ENCODE data around the gene HSD17B11.
"Not testable (repeated sequence)": the region's sequence is repeated elsewhere in the genome, so short reads cannot be mapped to it uniquely, and the experiment has no call there.

The HSD17B11 gene

DNA sequence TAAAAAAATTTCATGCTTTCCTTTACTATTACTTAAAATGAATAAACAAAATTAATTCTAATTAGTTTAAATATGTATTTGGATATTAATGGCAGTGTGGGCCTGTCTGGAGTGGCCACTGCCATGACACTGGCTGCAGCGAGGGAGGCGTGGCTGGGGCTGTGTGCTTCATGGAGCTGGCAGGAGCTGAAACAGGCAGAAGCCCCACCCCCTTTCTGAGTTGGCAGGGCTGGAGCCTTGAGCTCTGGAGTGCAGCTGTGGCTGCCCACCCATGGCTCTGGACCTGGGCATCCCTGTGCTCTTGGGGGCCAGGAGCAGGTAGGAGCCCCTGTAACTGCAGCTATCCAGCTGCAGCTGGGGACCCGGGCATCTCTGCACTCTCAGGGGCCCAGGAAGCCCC lies 8.2 kb upstream of the HSD17B11 start:
- FAIRE-seq (no peak), DNase-seq (ENCODE audit: insufficient read length) (no peak)
- TF ChIP-seq TAF1 (IDR thresholded peaks at IDR 0.05; ENCODE audit: borderline replicate concordance, low read depth, low read length) (no peak), POLR2A (IDR thresholded peaks at IDR 0.05; ENCODE audit: low read depth, low read length) (no peak), POLR2AphosphoS5 (IDR thresholded peaks at IDR 0.05; ENCODE audit: low read depth, low read length) (no peak)

DNA sequence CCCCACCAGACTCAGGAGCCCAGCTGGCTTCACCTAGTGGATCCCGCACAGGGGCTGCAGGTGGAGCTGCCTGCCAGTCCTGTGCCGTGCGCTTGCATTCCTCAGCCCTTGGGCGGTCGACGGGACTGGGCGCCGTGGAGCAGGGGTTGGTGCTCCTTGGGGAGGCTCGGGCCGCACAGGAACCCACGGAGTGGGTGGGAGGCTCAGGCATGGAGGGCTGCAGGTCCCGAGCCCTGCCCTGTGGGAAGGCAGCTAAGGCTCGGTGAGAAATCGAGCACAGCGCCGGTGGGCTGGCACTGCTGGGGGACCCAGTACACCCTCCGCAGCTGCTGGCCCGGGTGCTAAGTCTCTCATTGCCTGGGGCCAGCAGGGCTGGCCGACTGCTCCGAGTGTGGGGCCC lies 4.9 kb upstream of the HSD17B11 start:
- FAIRE-seq; DNase-seq (ENCODE audit: insufficient read length): not testable (repeated sequence)

DNA sequence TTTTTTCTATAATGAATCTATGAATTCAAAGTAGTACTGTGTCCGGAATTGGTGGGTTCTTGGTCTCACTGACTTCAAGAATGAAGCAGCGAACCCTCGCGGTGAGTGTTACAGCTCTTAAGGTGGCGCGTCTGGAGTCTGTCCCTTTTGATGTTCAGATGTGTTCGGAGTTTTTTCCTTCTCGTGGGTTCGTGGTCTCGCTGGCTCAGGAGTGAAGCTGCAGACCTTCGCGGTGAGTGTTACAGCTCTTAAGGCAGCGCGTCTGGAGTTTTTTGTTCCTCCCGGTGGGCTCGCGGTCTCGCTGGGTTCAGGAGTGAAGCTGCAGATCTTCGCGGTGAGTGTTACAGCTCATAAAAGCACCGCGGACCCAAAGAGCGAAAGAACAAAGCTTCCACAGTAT lies 4.1 kb upstream of the HSD17B11 start:
- not testable (repeated sequence) for DNase-seq (ENCODE audit: insufficient read length); FAIRE-seq

DNA sequence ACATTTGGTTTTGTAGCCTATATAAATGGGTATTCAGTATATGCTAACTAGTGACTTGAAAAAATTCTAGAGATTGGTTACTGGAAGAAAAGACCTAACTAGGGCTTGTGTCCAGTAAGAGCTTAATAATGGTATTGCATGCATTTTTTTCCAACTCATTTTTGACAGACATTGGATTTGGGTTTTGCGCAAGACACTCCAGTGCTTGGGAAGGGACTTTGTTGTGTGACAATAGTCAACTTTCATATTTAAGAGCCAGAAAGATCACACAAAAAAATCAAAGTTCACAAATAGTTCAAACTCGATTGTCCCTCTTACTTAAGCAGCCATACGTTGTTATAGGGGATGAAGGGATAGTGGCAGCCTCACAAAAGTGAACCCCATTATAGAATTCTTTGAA lies 1.2 kb upstream of the HSD17B11 start:
- TF ChIP-seq POLR2AphosphoS5 (IDR thresholded peaks at IDR 0.05; ENCODE audit: low read depth, low read length) (no peak), POLR2A (IDR thresholded peaks at IDR 0.05; ENCODE audit: low read depth, low read length) (no peak), TAF1 (IDR thresholded peaks at IDR 0.05; ENCODE audit: borderline replicate concordance, low read depth, low read length) (no peak)
- FAIRE-seq (no peak), DNase-seq (ENCODE audit: insufficient read length) (no peak)

DNA sequence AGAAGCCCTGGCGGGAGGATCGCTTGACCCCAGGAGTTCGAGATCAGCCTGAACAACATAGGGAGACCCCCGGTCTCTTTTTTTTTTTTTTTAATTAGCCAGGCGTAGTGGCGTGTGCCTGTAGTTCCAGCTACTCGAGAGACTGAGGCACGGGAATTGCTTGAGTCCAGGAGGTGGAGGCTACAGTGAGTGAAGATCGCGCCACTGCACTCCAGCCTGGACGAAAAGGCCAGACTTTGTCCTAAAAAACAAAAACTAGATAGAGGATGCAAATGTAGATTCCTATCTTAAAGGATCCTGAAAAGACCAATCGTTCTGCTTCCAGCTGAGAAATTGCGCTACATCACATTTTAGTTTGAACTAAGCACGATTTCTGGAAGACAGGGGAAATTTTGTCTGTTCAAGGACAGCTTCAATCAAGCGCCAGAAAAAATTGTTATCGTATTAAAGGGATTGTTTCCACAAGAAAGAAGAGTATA lies 627 bp upstream of the HSD17B11 start:
- DNase-seq (ENCODE audit: insufficient read length) (no peak), FAIRE-seq (no peak)
- no peak for TF ChIP-seq POLR2A (IDR thresholded peaks at IDR 0.05; ENCODE audit: low read depth, low read length)

DNA sequence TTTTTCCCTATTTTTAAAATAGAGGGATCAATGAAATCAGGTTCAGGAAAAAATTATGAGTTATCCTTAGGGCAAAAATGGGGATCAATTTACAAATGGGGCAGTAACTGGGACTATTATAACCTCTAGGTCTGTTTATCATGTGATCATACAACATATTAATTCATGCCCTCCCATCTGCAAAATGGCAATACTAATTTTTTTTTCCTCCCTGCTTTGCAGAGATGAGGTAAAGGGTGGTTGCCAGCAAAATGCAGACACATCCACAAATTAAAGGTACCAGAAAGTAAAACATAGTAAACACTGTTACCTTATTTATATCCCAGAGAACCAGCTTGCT lies 467 bp downstream of the HSD17B11 start:
- FAIRE-seq: no peak
- no peak for TF ChIP-seq POLR2AphosphoS5 (IDR thresholded peaks at IDR 0.05; ENCODE audit: low read depth, low read length)
- no peak for TF ChIP-seq TAF1 (IDR thresholded peaks at IDR 0.05; ENCODE audit: borderline replicate concordance, low read depth, low read length)
- TF ChIP-seq POLR2A (IDR thresholded peaks at IDR 0.05; ENCODE audit: low read depth, low read length): no peak
- no peak for DNase-seq (ENCODE audit: insufficient read length)

DNA sequence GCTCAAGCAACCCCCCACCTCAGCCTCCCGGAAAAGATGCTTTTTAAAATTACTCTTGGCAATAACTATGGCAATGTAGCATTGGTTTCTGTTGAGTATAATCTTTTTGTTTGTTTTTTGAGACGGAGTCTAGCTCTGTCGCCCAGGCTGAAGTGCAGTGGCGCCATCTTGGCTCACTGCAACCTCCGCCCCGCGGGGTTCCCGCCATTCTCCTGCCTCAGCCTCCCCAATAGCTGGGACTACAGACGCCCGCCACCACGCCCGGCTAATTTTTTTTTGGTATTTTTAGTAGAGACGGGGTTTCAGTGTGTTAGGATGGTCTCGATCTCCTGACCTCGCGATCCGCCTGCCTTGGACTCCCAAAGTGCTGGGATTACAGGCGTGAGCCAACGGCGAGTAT lies 933 bp downstream of the HSD17B11 start:
- FAIRE-seq; DNase-seq (ENCODE audit: insufficient read length): not testable (repeated sequence)

DNA sequence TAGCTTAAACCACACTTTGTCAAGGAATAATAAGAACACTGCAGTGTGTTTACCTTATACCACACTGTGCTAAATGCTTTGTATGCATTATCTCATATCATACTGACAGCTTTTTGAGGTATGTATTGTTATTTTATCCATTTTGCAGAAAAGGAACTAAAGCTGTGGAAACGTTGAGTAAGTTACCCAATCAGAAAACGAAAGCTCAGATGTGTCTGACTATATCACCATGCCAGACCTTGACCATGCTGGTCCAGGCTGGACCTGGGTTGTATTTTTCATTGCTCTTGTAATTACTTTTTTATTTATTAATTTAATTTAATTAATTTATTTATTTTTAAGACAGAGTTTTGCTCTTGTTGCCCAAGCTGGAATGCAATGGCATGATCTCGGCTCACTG lies 2.1 kb downstream of the HSD17B11 start:
- FAIRE-seq (no peak), DNase-seq (ENCODE audit: insufficient read length) (no peak)

DNA sequence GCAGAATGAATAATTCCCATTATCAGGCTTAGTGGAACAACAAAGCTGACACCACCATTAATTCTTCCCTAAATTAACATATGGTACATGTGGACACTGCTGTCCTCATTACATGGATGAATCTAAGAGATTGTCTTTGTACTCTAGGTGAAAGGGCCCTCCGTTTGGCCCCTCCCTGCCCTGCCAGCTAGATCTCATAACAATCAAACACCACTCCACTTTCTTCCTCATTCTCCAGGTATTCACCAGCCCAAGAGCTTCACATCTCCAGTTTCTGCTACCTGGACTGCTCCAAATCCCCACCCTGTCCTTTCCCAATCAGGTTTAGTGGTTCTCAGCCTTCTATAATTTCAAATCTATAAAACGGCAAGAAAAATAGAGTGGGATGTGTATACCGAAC lies 3.8 kb downstream of the HSD17B11 start:
- FAIRE-seq (no peak), DNase-seq (ENCODE audit: insufficient read length) (no peak)
- TF ChIP-seq POLR2AphosphoS5 (IDR thresholded peaks at IDR 0.05; ENCODE audit: low read depth, low read length) (no peak), TAF1 (IDR thresholded peaks at IDR 0.05; ENCODE audit: borderline replicate concordance, low read depth, low read length) (no peak), POLR2A (IDR thresholded peaks at IDR 0.05; ENCODE audit: low read depth, low read length) (no peak)

More for the DNA sequence above, 2.1 kb downstream of the HSD17B11 start:
- TF ChIP-seq POLR2A (IDR thresholded peaks at IDR 0.05; ENCODE audit: low read depth, low read length) (no peak), POLR2AphosphoS5 (IDR thresholded peaks at IDR 0.05; ENCODE audit: low read depth, low read length) (no peak), TAF1 (IDR thresholded peaks at IDR 0.05; ENCODE audit: borderline replicate concordance, low read depth, low read length) (no peak)

DNA sequence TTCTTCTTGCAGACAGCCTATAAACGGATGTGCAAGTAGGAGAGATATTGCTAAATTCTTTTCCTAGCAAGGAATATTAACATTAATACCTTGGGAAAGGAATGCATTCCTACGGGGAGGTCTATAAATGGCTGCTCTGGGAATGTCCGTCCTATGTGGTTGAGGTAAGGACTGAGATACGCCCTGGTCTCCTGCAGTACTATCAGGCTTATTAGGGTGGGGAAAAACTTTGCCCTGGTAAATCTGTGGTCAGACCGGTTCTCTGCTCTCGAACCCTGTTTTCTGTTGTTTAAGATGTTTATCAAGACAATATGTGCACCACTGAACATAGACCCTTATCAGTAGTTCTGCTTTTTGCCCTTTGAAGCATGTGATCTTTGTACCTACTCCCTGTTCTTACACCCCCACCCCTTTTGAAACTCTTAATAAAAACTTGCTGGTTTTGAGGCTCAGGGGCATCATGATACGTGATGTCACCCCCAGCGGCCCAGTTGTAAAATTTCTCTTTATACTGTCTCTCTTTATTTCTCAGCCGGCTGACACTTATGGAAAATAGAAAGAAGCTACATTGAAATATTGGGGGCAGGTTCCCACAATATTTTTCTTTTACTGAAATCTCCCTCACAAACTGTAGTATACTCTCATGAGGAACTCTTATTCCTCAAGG lies 6.4 kb downstream of the HSD17B11 start:
- not testable (repeated sequence) for FAIRE-seq; DNase-seq (ENCODE audit: insufficient read length)

DNA sequence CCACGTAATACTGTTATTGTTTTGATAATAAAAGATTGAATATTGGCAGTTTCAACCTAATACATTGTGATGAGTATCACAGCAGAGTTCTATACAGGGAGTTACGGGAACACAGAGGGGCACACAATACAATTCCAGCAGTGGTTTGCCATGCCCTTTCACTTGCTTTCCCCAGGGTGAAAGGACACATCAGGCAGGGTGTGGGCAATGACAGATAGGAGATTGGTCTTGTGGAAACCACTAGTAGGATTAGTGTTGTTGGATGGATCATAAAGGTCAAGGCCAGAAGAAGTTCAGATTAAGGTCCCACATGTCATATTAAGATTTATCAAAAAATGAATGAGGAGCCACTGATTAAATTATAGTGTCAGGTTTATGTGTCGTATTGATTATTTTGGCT lies 8.1 kb downstream of the HSD17B11 start:
- FAIRE-seq: no peak
- TF ChIP-seq TAF1 (IDR thresholded peaks at IDR 0.05; ENCODE audit: borderline replicate concordance, low read depth, low read length): no peak
- TF ChIP-seq POLR2AphosphoS5 (IDR thresholded peaks at IDR 0.05; ENCODE audit: low read depth, low read length): no peak
- no peak for TF ChIP-seq POLR2A (IDR thresholded peaks at IDR 0.05; ENCODE audit: low read depth, low read length)
- DNase-seq (ENCODE audit: insufficient read length): no peak

DNA sequence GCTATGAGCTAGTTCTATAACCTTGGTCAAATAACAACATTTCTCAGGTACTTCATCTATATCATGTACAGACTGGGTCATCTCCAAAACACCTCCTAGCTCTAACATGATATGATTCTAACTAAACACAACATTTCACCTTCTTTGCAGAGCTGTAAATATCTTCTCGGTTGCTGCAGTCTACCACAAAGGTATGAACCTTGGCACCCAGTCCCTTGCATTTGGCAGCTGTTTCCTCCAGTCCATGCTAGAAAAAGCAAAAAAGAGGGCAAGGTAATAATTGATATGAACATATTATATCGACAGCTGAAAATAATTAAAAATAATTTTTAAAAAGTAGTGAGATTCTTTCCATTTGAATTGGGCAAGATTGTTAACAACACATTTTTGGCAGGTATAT lies 8.9 kb downstream of the HSD17B11 start:
- TF ChIP-seq POLR2A (IDR thresholded peaks at IDR 0.05; ENCODE audit: low read depth, low read length) (no peak), TAF1 (IDR thresholded peaks at IDR 0.05; ENCODE audit: borderline replicate concordance, low read depth, low read length) (no peak), POLR2AphosphoS5 (IDR thresholded peaks at IDR 0.05; ENCODE audit: low read depth, low read length) (no peak)
- FAIRE-seq (no peak), DNase-seq (ENCODE audit: insufficient read length) (no peak)

DNA sequence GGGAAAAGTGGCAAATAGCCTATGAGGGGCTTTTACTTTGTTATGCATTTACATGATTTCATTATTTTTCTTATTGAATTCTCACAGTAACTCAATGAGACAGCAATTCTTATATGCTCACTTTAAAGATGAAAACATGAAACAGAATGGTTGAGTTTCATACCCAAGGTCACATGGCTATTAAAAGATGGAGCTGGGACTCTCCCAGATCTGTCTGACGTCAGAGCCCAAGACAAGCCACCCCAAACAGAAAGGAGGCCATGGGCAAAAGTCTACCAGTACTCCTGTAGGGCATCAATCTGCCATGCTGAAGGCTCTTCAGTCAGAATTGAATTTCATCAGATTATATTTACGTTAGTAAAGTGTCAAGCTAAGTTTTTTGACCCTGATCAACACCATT lies 13.2 kb downstream of the HSD17B11 start:
- DNase-seq (ENCODE audit: insufficient read length): no peak
- TF ChIP-seq POLR2AphosphoS5 (IDR thresholded peaks at IDR 0.05; ENCODE audit: low read depth, low read length) (no peak), POLR2A (IDR thresholded peaks at IDR 0.05; ENCODE audit: low read depth, low read length) (no peak)
- FAIRE-seq: no peak
